Heart left ventricle (tissue), 13 donors: ENCODE results near the gene CDK5RAP2.

ENCODE experiments used
- POLR2A ChIP-seq, 2 donors: fragments of 450-650 bp; IDR thresholded peaks; one replicate each; pipeline ENCODE4 v1.6.1; 2017; ENCODE audit warnings: antibody characterized with exemption in 2 of 2, mild to moderate bottlenecking in 2 of 2, moderate library complexity in 2 of 2
- TF ChIP-seq, protein P1 (sequence below), 12 donors: fragments of 200-600 bp; sonication (generic) in 4 of 12; IDR thresholded peaks; one replicate each; pipeline versions ENCODE4 v1.5.0 to v1.8.0; 2018 to 2022; ENCODE audit warnings: antibody characterized with exemption in 12 of 12, mild to moderate bottlenecking in 5 of 12
- donor health status: ischemic (EF 13 %, LVEDD 7.1; RV severe dilation, severe dysfunction).
- donor health status: DM: no; HTN: yes; CAD: no.
- donor health status: DM: no; HTN: no; CAD: no.
- donor health status: ischemic (EF 25% LVEDD 6.9; RV normal size, moderate dysfunction).
- donor health status: ischemic (EF 25% LVEDD 5.7; RV mildly dilated, moderate dysfunction).
- donor health status: ischemic (EF 35%, LVEDD 5.7; RV mildly dilated, moderate dysfunction).
- donor health status: nonischemic (EF 11% LVEDD 7.7; RV severe dilation, severe dysfunction).
- donor health status: DM: yes; HTN: yes; CAD: no.
- donor health status: PGD.
- donor health status: ischemic (EF 29% LVEDD 5.4; RV normal size, mild dysfunction).
- donor health status: nonischemic (EF 23%, LVEDD 6.1; RV moderate dilation, normal function).

DNA sequence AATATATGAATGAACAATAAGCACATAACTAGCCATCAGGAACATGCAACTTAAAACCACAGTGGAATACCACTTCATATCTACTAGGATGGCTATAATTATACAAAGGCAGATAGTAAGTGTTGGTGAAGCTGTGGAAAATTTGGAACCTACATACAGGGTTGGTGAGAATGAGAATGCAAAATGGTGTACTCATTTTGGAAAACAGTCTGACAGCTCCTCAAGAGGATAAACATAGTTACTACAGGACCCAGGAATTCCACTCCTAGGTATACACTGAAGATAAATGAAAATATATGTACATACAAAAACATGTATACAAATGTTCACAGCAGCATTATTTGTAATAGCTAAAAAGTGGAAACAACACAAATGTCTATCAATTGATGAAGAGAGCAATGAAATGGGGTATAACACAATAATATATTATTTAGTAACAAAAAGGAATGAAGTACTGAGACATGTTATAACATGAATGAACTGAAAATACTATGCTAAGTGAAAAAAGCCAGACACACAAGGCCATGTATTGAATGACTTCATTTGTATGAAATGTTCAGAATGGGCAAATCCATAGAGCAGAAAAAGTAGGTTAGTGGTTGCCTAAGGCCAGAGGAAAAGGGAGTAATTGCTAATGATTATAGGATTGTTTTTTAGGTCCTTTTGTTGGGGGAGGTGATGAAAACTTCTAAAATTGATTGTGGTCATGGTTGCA, 31.2 kb upstream of the CDK5RAP2 start:
- TF ChIP-seq, protein P1, sequence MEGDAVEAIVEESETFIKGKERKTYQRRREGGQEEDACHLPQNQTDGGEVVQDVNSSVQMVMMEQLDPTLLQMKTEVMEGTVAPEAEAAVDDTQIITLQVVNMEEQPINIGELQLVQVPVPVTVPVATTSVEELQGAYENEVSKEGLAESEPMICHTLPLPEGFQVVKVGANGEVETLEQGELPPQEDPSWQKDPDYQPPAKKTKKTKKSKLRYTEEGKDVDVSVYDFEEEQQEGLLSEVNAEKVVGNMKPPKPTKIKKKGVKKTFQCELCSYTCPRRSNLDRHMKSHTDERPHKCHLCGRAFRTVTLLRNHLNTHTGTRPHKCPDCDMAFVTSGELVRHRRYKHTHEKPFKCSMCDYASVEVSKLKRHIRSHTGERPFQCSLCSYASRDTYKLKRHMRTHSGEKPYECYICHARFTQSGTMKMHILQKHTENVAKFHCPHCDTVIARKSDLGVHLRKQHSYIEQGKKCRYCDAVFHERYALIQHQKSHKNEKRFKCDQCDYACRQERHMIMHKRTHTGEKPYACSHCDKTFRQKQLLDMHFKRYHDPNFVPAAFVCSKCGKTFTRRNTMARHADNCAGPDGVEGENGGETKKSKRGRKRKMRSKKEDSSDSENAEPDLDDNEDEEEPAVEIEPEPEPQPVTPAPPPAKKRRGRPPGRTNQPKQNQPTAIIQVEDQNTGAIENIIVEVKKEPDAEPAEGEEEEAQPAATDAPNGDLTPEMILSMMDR (IDR thresholded peaks at IDR 0.05): peak in 5 of 12 donors; percentile 4 to 30 (median 11)
- no peak for TF ChIP-seq POLR2A (IDR thresholded peaks at IDR 0.05)
